ENCODE measurements around the gene FKBP14. TPM values are rescaled to one million over a fixed set of nuclear protein-coding genes. Genes with fewer than 3 reads are reported as not detected.
"Not testable (repeated sequence)": the region's sequence is repeated elsewhere in the genome, so short reads cannot be mapped to it uniquely, and the experiment has no call there.

Gene FKBP14
- total RNA-seq, 1 donor from 2014 or later: 11.5 TPM

GRCh38 chr7:30068117-30068516 lies 41.6 kb upstream of the FKBP14 start:
- DNase-seq (no peak), ATAC-seq (peak; percentile 76)
- TF ChIP-seq CTCF (IDR thresholded peaks at IDR 0.05): no peak
- H3K36me3 ChIP-seq: no peaks in the 10 kb centered on the region
- H3K27me3 ChIP-seq: no peaks in the 10 kb centered on the region
- intact Hi-C loops (cut with DNase I): no loop called here
- H3K27ac ChIP-seq: no peak overlapping the region
- no peaks in the 10 kb centered on the region for H3K9me3 ChIP-seq
- H3K4me1 ChIP-seq: peaks cover 8% of the 10 kb centered on the region
- no peak overlapping the region for H3K4me3 ChIP-seq

- DNase-seq (no peak), ATAC-seq (no peak)
- Histone ChIP-seq H3K9me3 (no peaks in the 10 kb centered on the region), H3K27me3 (no peaks in the 10 kb centered on the region), H3K27ac (no peak overlapping the region), H3K4me1 (peaks cover 8% of the 10 kb centered on the region), H3K4me3 (no peak overlapping the region), H3K36me3 (no peaks in the 10 kb centered on the region)
- no peak for TF ChIP-seq CTCF (IDR thresholded peaks at IDR 0.05)
- intact Hi-C loops (cut with DNase I): no loop called here
These were observed 40.2 kb upstream of the FKBP14 start for GRCh38 chr7:30066687-30067086.

GRCh38 chr7:30065746-30066145 lies 39.2 kb upstream of the FKBP14 start:
- TF ChIP-seq CTCF (IDR thresholded peaks at IDR 0.05): no peak
- Histone ChIP-seq H3K36me3 (no peaks in the 10 kb centered on the region), H3K4me1 (peaks cover 8% of the 10 kb centered on the region), H3K27me3 (no peaks in the 10 kb centered on the region), H3K4me3 (no peak overlapping the region), H3K27ac (no peak overlapping the region), H3K9me3 (no peaks in the 10 kb centered on the region)
- no peak for DNase-seq
- intact Hi-C loops (cut with DNase I): no loop called here
- ATAC-seq: no peak

GRCh38 chr7:30062587-30062986 lies 36.1 kb upstream of the FKBP14 start:
- H3K36me3 ChIP-seq: no peaks in the 10 kb centered on the region
- no peak overlapping the region for H3K4me3 ChIP-seq
- intact Hi-C loops (cut with DNase I): no loop called here
- no peaks in the 10 kb centered on the region for H3K4me1 ChIP-seq
- ATAC-seq: peak; percentile 64
- DNase-seq: no peak
- peak; percentile 67 for TF ChIP-seq CTCF (IDR thresholded peaks at IDR 0.05)
- H3K27ac ChIP-seq: no peak overlapping the region
- no peaks in the 10 kb centered on the region for H3K9me3 ChIP-seq
- no peaks in the 10 kb centered on the region for H3K27me3 ChIP-seq

GRCh38 chr7:30061786-30062185 lies 35.3 kb upstream of the FKBP14 start:
- H3K9me3 ChIP-seq; H3K4me1 ChIP-seq; intact Hi-C loops (cut with DNase I); H3K4me3 ChIP-seq; DNase-seq; H3K36me3 ChIP-seq; H3K27me3 ChIP-seq; H3K27ac ChIP-seq: not testable (repeated sequence)
- TF ChIP-seq CTCF (IDR thresholded peaks at IDR 0.05): peak; percentile 57
- ATAC-seq: peak; percentile 83

- intact Hi-C loops (cut with DNase I): no loop called here
- peaks cover 19% of the 10 kb centered on the region for H3K36me3 ChIP-seq
These were observed 31.2 kb upstream of the FKBP14 start for GRCh38 chr7:30057741-30058140.

More at GRCh38 chr7:30057741-30058140, 31.2 kb upstream of the FKBP14 start:
- DNase-seq (no peak), ATAC-seq (no peak)
- Histone ChIP-seq H3K9me3 (no peaks in the 10 kb centered on the region), H3K4me1 (no peaks in the 10 kb centered on the region), H3K27ac (no peak overlapping the region), H3K4me3 (no peak overlapping the region), H3K27me3 (no peaks in the 10 kb centered on the region)
- no peak for TF ChIP-seq CTCF (IDR thresholded peaks at IDR 0.05)

All from upper lobe of right lung (tissue), 1 donor.